GM19035 (cell line): Measurements from ENCODE around the gene TMEM37.

ENCODE experiments used
- ATAC-seq: cut with Tn5 transposase; IDR thresholded peaks from one replicate; pipeline ENCODE4 v1.9.1; 2021; ENCODE audit not compliant: unreplicated experiment

The TMEM37 gene

DNA sequence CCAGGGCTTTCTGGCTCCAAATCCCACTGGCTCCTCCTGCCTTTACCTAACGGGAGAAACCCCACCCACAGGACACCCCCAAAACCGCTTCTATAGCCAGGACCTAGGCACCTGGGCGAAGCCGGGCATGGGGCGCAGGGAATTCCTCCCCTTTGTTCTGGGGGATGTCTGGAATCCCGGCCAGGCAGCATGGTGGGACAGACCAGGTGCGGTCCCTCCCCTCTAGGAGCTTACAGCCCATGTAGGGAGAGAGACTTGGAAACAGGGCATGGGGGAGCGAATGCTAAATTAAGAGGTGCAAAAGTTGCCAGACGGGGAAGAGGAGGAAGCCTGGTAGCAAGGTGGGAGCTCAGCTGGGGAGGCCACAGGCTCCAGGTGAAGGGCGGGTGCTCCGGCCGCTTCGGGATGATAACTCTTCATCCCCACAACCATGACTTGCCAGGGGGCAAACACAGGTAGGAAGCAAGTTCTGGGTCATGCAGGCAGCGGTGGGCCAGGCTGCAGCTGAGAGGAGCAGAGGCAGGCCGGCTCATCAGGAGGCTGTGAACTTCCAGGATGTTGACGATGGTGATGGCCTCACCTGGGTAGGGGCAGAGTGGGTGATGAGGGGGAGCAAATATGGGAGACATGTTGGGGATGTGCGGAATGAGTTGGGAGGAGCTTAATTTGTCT is 1.3 kb downstream of the TMEM37 start:
- ATAC-seq: no peak

DNA sequence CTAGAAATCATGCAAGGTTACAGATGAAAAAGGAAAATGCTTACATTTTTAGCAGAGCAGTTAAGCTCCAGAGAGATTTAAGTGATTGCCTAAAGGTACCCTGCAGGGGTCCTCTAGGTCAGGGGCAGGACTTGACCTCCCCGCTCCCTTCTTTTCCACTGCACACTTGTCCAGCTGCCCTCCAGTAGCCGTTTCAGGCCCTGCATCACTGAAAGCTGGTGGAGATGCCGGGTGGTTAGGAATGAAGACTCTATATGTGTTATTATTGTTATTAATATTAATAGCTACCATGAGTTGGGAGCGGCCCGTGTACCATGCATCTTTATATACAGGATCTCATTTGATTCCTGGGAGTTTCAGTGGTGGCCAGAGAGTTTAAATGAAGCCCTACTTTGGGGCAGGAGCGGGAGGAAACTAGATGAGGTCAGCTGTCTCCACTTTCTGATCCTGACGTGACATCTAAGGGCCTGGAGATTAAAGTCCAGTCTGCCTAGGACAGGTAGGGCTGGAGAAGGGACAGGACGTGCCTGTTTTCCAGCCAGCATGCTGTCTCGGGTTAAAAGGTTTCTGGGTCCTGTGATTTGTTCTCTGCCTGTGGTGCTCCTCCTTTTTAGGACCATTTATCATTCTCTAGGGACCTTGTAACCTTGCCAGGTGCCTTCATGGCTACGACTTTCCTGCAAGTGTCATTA is 2.1 kb downstream of the TMEM37 start:
- ATAC-seq: no peak

DNA sequence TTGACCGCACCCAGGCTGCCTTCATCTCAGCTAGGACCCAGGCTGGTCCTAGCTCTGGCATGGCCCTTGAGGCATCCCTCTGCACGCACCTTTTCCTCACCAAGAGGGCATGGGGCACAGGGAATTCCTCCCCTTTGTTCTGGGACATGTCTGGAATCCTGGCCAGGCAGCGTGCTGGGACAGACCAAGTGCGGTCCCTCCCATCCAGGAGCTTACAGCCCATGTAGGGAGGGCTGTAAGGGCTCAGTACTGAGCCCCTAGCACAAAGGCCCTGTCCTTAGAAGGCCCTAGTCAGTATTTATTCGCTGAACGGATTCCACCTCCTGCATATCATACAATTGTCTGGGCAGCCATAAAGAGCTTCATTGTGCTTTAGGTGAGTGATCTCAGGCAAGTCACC is 3.0 kb downstream of the TMEM37 start:
- no peak for ATAC-seq

DNA sequence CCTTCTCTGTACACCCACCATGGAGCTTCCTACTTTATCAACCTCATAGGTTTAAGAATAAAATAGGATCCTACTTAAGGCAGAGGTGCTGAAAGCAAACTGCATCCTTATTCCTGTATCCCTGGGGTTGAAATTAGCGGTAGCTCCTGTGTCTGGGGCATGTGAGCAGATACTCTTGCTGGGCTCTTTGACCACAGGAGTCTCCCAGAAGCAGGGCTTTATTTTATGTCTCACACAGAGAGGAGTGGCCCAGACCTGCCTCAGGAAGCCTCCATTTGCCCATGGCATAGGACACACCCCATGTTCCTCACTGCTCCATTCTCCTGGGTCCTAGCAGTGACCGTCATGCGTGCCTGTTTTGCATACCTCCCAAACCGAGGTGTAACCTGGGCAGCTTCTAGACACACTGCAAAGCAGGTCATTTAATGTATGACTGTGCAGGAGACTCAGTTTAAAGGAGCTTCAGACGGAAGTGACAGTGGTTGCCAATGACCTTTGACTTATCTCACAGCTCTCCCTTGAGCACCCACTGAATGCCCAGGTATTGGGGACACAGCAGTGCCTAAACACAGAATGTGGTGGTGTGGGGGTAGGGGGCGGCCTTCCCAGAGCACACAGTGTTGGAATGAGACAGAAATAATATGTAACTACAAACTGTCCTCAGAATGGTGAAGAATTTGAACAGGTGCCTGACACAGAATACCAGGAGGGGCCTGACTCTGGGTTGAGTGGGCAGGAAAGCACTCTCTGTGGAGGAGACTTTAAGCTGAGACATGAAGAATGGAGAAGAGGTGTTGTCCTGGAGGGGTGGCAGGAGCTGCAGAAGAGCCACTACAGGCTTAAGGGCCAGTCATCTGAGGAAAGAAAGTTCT is 3.7 kb downstream of the TMEM37 start:
- no peak for ATAC-seq

DNA sequence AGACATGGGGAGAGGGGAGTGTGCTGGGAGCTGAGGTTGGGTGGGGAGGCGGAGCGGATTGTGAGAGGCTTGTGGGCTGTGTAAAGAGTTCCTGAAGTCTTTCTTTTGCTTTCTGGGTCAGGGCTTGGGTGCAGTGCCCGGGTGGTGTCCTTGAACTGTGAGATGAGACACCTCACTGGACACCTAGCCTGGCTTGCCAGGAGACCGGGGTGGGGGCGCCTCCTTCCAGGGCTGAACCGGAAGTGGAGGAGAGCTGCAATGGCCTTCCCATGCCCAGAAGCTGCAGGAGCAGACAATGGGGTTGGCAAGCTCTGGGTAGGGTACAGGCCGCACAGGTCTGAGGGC is 4.3 kb downstream of the TMEM37 start:
- no peak for ATAC-seq

DNA sequence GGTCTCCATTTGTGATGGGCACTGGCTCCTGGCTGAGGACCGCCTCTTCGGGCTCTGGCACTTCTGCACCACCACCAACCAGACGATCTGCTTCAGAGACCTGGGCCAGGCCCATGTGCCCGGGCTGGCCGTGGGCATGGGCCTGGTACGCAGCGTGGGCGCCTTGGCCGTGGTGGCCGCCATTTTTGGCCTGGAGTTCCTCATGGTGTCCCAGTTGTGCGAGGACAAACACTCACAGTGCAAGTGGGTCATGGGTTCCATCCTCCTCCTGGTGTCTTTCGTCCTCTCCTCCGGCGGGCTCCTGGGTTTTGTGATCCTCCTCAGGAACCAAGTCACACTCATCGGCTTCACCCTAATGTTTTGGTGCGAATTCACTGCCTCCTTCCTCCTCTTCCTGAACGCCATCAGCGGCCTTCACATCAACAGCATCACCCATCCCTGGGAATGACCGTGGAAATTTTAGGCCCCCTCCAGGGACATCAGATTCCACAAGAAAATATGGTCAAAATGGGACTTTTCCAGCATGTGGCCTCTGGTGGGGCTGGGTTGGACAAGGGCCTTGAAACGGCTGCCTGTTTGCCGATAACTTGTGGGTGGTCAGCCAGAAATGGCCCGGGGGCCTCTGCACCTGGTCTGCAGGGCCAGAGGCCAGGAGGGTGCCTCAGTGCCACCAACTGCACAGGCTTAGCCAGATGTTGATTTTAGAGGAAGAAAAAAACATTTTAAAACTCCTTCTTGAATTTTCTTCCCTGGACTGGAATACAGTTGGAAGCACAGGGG is 5.5 kb downstream of the TMEM37 start:
- no peak for ATAC-seq

DNA sequence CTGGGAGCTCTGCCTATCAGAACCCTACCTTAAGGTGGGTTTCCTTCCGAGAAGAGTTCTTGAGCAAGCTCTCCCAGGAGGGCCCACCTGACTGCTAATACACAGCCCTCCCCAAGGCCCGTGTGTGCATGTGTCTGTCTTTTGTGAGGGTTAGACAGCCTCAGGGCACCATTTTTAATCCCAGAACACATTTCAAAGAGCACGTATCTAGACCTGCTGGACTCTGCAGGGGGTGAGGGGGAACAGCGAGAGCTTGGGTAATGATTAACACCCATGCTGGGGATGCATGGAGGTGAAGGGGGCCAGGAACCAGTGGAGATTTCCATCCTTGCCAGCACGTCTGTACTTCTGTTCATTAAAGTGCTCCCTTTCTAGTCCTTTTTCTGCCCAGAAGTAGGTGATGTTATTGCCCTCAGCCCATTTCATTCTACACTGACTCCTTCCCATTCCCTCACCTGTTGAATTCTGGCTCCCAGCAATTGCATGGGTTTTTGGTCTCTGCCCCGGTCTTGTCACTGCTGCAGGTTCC is 6.5 kb downstream of the TMEM37 start:
- ATAC-seq: no peak

DNA sequence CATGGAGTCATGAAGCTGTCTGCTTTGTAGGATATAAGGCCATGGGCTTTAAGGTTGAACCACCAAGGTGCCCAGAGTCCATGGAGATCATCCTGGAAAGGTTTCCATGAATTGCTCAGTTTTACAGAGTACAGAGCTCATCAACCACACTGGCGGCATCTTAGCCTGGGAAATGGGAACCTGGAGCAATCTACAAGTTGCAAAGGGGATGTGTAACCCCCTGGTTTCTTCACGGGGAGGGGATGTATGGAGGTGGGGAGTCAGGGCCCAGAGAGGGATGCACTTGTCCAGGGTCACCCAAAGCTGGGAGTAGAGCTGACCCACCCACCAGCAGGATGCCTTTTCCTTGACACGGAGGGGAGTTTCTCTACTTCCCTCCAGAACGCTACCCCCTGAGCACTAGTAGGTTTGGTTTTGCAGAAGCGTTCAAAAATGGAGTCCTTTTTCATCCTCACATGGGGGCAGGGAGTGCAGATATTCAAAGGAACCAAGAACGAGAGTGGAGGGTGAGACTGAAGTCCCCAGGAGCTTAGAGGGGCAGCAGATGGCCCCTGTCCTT is 7.2 kb downstream of the TMEM37 start:
- no peak for ATAC-seq

DNA sequence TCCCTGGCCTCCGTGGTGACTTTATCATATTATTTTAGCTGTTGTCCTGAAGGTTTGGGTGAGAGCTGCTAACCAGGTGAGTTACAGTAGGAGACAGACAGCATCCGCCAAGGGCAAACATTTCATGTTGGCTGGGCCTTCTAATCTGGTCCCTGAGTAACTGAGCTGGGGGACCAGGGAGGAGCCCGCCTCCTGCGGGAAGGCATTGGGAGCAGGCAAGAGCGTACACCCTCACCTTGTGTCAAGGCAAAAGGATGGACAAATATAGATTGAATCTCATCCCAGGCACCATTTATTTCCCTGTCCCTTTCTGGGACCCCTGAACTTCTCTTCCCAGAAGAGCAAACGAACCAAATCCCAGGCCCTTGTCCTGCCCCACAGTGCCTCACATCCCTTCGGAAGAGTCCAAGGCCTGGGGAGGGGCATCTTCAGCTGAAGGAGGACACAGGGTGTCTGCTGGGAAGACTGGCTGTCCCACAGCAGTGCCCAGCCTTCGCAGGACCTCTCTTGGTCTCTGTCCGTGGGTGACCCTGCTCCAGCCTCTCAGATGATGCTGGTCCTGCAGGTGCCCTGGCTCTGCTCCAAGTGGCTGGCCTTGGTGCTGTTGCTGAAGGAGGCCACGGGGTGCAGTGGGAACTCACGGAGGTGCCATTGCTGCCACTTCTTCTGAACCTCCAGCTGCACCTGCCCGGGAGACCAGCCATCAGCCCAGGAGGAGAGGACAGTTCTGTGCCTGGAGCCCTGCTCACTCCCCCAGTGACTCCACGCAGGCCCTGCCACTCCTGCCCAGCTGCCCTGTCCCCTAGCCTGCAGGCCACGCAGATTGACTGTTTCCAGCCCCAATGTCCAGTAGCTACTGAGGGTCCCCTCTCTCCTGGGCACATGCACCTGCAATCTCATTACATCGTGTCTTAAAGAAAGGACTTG is 8.2 kb downstream of the TMEM37 start:
- ATAC-seq: no peak

DNA sequence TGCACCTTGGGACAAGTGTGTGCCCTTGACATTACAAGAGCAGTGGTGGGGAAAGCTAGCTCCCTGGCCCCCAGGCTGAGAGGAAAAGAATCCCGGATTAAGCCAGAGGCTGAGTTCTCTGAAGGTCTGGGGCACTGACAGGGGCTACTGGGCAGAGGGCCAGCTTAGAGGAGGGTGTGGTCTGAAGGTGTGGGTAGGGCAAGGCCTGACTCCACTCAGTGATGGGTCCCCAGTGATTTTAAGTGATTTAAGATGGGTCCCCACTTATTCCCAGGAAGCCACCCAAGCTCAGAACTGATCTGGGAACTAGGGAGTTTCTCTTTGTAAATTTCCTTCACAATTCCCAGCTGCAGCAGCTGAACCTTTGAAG is 8.8 kb downstream of the TMEM37 start:
- no peak for ATAC-seq

DNA sequence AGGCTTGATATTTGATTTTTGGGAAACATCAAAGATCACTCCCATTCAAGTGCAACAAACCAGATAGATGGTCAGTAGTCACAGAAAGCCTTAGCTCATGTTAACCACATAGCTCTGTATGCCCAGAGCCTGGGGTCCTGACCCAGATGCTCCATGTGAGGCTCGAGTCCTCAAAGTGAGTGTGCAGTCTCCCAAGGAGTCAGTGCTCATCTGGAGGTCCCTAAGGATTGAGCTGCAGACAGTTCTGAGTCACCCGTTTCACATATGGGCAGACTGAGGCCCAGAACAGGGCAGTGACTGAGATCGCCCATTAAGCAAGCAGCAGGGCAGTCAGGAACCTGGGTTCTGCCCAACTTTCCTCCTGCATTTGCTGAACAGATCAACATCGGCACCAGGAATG is 9.2 kb downstream of the TMEM37 start:
- no peak for ATAC-seq

DNA sequence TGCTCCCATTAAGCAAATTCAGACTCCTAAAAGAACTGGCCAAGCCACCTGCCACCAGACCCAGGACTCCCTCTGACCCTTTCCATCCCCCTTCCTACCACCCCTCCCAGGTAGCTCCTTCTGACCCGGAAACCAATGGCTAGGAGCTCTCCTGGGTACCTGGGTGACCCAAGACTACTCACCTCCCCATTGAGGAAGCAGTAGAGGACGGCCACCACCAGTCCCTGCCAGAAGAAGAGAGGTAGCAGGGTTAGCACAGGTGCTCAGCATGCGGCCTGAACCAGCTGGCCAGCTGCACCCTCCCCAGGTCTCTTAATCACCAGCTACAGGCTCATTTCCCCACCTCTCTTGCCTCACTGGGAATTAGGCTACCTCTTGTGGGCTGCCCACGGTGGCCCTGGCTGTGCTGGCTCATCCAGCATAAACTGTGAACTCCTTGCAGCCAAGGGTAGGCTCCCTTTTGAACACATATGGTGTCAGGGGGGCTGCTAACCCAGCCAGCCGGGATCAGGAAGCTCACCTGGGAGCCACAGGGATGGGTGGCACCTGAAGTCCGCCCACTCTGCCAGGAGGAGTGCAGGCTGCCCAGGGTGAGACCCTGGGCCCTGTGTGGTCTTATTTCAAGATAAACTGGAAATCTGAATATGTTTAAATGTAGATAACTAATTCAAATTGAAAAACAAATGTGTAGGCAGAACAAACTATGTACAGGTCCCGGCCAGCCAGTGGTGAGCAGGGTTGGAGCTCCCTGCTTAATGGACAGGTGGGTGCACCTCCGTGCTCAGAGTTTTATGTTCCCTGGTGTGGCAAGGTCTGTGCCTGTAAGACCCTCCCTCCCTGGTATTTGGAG is 9.9 kb downstream of the TMEM37 start:
- ATAC-seq: no peak

DNA sequence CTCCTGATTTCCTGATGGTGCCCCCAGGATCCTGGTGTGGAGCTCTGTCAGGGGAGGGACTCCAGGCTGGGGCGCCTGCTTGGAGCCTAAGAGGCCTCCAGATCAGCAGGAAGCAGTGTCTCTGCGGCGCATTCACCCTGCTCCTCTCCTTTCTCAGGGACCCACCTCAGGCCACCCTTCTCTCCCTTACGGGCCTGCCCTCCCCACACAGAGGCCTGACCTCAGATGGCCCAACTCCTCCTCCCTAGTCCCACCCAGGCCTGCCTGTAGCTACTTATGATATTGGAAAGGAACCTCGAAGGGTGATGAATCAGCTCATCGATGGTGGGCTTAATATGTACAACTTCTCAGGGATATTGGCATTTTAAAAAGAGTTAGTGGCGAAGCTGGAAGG is 10.6 kb downstream of the TMEM37 start:
- ATAC-seq: no peak

DNA sequence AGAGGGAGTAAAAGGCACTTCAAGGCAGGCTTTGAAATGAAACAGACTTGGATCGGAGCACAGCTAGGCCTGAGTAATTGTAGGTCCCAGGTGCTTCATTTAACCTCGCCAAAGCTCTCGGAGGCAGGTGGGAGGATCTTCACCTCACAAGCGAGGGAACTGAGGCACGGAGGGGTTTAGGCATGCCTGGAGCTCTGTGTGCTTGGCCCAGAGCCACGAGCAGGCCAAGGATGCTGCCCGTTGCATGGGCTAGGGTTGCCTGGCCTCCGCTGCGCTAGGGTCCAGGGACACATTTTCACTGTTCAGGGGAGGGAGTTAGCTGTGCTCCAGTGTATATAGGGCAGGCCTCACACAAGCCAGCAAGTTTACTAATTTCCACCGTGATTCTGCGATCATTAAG is 11.2 kb downstream of the TMEM37 start:
- ATAC-seq: no peak

DNA sequence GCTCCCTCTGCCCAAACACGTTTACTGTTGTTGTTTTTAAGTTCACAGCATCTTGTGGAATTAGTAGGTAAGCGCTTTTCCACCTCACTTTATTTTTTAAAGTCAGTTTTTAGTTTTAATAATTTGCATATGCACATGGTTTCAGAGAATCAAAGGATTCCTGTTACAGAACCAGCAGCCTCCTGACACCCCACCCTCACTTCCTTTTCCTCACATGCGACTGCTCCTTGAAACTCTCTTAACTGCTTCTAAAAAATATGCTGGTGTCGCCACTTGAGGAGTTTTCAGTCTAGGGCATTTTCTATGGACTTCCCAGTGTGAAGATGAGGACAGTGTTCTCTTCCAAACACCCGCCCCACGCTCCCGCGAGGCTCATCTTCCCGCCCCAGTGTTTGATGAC is 14.4 kb downstream of the TMEM37 start:
- no peak for ATAC-seq

DNA sequence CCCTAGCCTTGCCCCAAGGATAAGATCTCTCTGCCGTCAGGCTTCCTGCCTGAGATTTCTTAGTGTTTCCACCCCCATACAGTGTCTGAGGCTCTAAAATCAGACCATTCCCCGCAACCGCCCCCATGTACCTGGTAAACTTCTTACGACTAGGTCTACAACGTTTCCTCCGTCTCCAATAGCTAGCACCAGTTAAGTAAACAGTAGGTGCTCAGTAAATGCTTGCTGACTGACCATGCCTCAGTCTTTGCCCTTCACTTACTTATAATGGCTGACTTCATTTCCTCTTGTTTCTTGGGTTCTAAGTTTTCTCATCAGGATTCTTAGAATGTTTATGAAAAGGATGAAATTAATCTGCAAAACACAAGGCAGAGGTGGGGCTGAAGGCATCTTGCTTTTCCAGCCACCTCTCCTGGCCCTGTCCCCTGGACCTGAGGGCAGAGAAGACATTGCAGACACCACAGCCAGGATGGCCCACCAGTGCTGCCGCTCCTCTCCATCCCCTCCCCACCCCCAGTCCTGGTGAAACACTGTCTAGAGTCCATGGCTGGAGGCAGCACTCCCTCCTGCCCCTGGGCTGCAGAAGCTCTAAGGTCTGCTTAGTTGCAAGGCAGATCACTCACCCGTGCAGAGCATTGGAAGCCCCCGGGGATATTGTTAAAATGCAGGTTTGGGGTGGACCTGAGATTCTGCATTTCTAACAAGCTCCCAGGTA is 16.9 kb downstream of the TMEM37 start:
- no peak for ATAC-seq

DNA sequence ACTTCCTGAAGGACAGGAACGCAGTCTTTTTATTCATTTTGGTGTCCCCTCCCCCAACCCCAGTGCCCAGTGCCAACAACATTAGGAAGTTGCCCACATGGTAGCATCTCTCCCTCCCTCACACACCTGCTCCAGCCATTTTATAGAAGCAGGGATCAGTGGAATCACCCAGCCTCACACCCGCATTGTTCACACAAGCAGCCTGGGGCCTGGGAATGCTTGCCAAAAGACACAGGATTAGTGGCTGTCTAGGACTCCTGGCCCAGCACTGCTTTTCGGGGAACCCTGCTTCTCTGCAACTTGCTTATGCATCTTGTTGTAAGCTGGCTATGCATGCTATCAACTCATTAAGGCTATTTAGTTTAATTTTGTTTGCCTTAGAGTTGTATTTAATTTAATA is 17.9 kb downstream of the TMEM37 start:
- no peak for ATAC-seq

DNA sequence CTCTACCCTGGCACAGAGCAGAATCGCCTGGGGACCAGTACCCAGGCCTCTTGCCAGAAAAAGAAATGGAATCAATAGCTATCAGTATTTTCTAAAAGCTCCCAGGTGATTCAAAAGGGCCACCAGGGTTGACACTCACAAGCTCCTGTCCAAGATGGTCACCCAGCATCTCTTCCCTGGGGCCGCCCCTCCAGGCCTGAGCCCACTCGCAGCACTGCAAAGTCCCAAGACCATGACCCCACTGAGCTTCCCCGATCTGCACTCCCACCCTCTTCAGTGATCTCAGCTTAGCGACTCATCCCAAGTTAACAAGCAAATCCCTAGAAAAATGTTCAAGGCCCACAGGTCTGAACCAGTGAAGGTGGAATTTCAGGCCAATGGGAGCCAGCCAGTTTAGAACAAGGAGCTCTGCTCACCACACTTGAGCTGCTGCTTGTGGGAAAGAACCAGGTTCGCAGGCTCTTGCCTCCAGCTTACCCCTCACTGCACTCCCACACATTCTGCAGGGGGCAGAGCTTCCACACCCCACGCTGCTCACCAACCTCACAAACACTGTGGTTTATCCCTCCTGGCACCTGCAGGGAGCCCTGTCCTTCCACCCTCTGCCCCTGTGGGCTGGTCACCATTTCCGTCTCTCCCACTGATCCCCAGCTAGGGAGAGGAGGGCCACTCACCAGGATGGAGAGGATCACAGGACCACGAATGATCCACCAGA is 19.8 kb downstream of the TMEM37 start:
- ATAC-seq: no peak
